HG02763 (cell line): ENCODE results near the gene SLC12A8.

Source experiments
- ATAC-seq: cut with Tn5 transposase; IDR thresholded peaks from one replicate; pipeline ENCODE4 v1.9.1; 2021; ENCODE audit warnings: mild to moderate bottlenecking, moderate library complexity; ENCODE audit not compliant: unreplicated experiment

The SLC12A8 gene

GRCh38 chr3:125214738-125215137, 2.2 kb upstream of the SLC12A8 start:
- no peak for ATAC-seq

- no peak for ATAC-seq
Observed at GRCh38 chr3:125213946-125214542, 1.5 kb upstream of the SLC12A8 start.

- no peak for ATAC-seq
Observed at GRCh38 chr3:125213364-125213755, 812 bp upstream of the SLC12A8 start.

GRCh38 chr3:125212091-125212508, 448 bp downstream of the SLC12A8 start:
- no peak for ATAC-seq

GRCh38 chr3:125211523-125212090, 941 bp downstream of the SLC12A8 start:
- ATAC-seq, result no peak

GRCh38 chr3:125207949-125208568, 4.5 kb downstream of the SLC12A8 start:
- ATAC-seq, result no peak

- ATAC-seq, result no peak
Observed at GRCh38 chr3:125207507-125207906, 5.0 kb downstream of the SLC12A8 start.

GRCh38 chr3:125206934-125207333, 5.6 kb downstream of the SLC12A8 start:
- no peak for ATAC-seq

- ATAC-seq, result no peak
Observed at GRCh38 chr3:125203731-125204130, 8.8 kb downstream of the SLC12A8 start.

- no peak for ATAC-seq
Observed at GRCh38 chr3:125202197-125202596, 10.4 kb downstream of the SLC12A8 start.

GRCh38 chr3:125200731-125201139, 11.8 kb downstream of the SLC12A8 start:
- peak; percentile 84 for ATAC-seq

- no peak for ATAC-seq
Observed at GRCh38 chr3:125194849-125195601, 17.5 kb downstream of the SLC12A8 start.

GRCh38 chr3:125194061-125194848, 18.3 kb downstream of the SLC12A8 start:
- ATAC-seq, result no peak

GRCh38 chr3:125192190-125193035, 20.1 kb downstream of the SLC12A8 start:
- peak; percentile 47 for ATAC-seq

- ATAC-seq, result peak; percentile 12
Observed at GRCh38 chr3:125191730-125192129, 20.8 kb downstream of the SLC12A8 start.

GRCh38 chr3:125191256-125191655, 21.3 kb downstream of the SLC12A8 start:
- no peak for ATAC-seq

- ATAC-seq, result no peak
Observed at GRCh38 chr3:125190786-125191185, 21.8 kb downstream of the SLC12A8 start.

- ATAC-seq, result no peak
Observed at GRCh38 chr3:125189378-125190165, 23.0 kb downstream of the SLC12A8 start.

GRCh38 chr3:125188955-125189354, 23.6 kb downstream of the SLC12A8 start:
- no peak for ATAC-seq
